Gastroesophageal sphincter (tissue), 3 donors: Measurements from ENCODE around the gene ZNF296.

ENCODE experiments used
- POLR2A ChIP-seq, 2 donors: fragments of 450-650 bp; IDR thresholded peaks; one replicate each; pipeline ENCODE4 v1.6.1; 2017; ENCODE audit warnings: antibody characterized with exemption in 2 of 2, mild to moderate bottlenecking in 2 of 2, moderate library complexity in 1 of 2
- POLR2AphosphoS5 ChIP-seq: sonication (generic); formaldehyde crosslinking; IDR thresholded peaks from one replicate; pipeline ENCODE4 v1.6.1; 2017; ENCODE audit warnings: antibody characterized with exemption
- TF ChIP-seq, protein P1 (sequence below), 4 experiments: fragments of 200-600 bp in 2 of 4; fragments of 450-650 bp in 2 of 4; sonication (generic) in 1 of 4; IDR thresholded peaks; one replicate each; pipeline ENCODE4 v1.5.1; 2017 to 2019; ENCODE audit warnings: antibody characterized with exemption in 4 of 4, mild to moderate bottlenecking in 2 of 4, moderate library complexity in 2 of 4

DNA sequence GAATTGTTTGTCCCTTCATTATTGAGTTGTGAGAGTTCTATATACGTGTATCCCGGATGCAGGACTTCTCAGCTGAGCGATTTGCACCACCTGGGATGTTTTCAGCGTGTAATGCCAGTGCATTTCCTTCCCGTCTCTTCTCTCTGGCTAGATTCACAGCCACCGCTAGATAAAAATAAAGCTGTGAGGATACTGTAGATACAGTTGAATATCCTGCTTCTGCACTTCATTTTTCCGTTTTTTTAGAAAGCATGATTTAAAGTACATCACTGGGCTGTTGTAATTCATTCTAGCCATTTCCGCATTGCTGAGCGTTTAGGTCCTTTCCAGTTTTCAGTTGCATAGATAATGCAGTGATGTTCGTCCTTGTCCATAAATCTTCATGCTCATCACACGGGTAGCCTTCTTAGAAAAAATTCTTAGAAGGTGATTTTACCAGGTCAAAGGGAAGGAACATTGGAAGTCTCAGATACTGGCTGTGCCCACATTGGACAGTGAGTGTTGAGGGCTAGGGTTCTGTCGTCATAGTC, 31.4 kb upstream of the ZNF296 start:
- TF ChIP-seq, protein P1, sequence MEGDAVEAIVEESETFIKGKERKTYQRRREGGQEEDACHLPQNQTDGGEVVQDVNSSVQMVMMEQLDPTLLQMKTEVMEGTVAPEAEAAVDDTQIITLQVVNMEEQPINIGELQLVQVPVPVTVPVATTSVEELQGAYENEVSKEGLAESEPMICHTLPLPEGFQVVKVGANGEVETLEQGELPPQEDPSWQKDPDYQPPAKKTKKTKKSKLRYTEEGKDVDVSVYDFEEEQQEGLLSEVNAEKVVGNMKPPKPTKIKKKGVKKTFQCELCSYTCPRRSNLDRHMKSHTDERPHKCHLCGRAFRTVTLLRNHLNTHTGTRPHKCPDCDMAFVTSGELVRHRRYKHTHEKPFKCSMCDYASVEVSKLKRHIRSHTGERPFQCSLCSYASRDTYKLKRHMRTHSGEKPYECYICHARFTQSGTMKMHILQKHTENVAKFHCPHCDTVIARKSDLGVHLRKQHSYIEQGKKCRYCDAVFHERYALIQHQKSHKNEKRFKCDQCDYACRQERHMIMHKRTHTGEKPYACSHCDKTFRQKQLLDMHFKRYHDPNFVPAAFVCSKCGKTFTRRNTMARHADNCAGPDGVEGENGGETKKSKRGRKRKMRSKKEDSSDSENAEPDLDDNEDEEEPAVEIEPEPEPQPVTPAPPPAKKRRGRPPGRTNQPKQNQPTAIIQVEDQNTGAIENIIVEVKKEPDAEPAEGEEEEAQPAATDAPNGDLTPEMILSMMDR (IDR thresholded peaks at IDR 0.05) = no peak
- no peak for TF ChIP-seq POLR2AphosphoS5
- no peak for TF ChIP-seq POLR2A (IDR thresholded peaks at IDR 0.05)
